Upper lobe of left lung (tissue), 6 donors: ENCODE results near the gene PAF1. TPM values are rescaled to one million over a fixed set of nuclear protein-coding genes. Genes with fewer than 3 reads are reported as not detected.
"Not testable (repeated sequence)": the region's sequence is repeated elsewhere in the genome, so short reads cannot be mapped to it uniquely, and the experiment has no call there.

Source experiments
- ATAC-seq, 2 donors: fragments of 200-7000 bp; cut with Tn5 transposase; one replicate each; pipeline ENCODE4 v1.9.1; 2022; ENCODE audit warnings: mild to moderate bottlenecking in 2 of 2, moderate library complexity in 2 of 2; ENCODE audit not compliant: low FRiP score in 2 of 2
- DNase-seq, 2 donors: peaks; one replicate each; pipeline ENCODE4 v3.0.0-alpha.2; 2019 to 2020
- H3K27ac ChIP-seq, 4 donors: fragments of 200-600 bp; sonication (generic); one replicate each; pipeline ENCODE4 v1.5.1; 2016 to 2019
- H3K27me3 ChIP-seq, 4 donors: fragments of 200-600 bp; sonication (generic); one replicate each; pipeline ENCODE4 v1.5.1; 2017 to 2019
- H3K36me3 ChIP-seq, 4 donors: fragments of 200-600 bp; sonication (generic); one replicate each; pipeline ENCODE4 v1.5.1; 2016 to 2019
- H3K4me1 ChIP-seq, 4 donors: fragments of 200-600 bp; sonication (generic); one replicate each; pipeline ENCODE4 v1.5.1; 2018 to 2019
- H3K4me3 ChIP-seq, 4 donors: fragments of 200-600 bp; sonication (generic); one replicate each; pipeline ENCODE4 v1.5.1; 2017 to 2019; ENCODE audit warnings: mild to moderate bottlenecking in 2 of 4, moderate library complexity in 1 of 4
- H3K9me3 ChIP-seq, 4 donors: fragments of 200-600 bp; sonication (generic); one replicate each; pipeline ENCODE4 v1.5.1; 2018 to 2019
- CTCF ChIP-seq, 6 experiments: fragments of 450-650 bp in 4 of 6; fragments of 200-600 bp in 2 of 6; sonication (generic) in 2 of 6; IDR thresholded peaks; one replicate each; pipeline ENCODE4 v1.5.1; 2016 to 2019; ENCODE audit warnings: antibody characterized with exemption in 6 of 6
- EP300 ChIP-seq, 4 donors: sonication (generic); formaldehyde crosslinking; IDR thresholded peaks; one replicate each; pipeline ENCODE4 v1.5.1; 2017; ENCODE audit warnings: antibody characterized with exemption in 4 of 4, control low read depth in 2 of 4
- POLR2A ChIP-seq, 4 donors: fragments of 450-650 bp; IDR thresholded peaks; one replicate each; pipeline ENCODE4 v1.5.1; 2016 to 2017; ENCODE audit warnings: antibody characterized with exemption in 4 of 4, mild to moderate bottlenecking in 2 of 4
- POLR2AphosphoS5 ChIP-seq, 2 donors: sonication (generic); formaldehyde crosslinking; IDR thresholded peaks; one replicate each; pipeline ENCODE4 v1.5.1; 2017; ENCODE audit warnings: antibody characterized with exemption in 2 of 2
- WGBS, 2 donors: methylation state at CpG; one replicate each; pipeline ENCODE4 v1.1.5; 2017 to 2018; 5-methylcytosine and 5-hydroxymethylcytosine counted together
- total RNA-seq, 6 donors: library from RNA; depleted of rRNA in 4 of 6; stranded (reverse); fragments of >200 nt in 4 of 6; gene quantifications; one replicate each; pipeline versions ENCODE4 v1.1.0 to v1.2.1, GENCODE V29; 2016 to 2021
- donor health status: DM: no; HTN: no; CAD: no; lungs with moderate emphysema.
- donor health status: DM: no; HTN: yes; CAD: no; lungs with severe emphysema.

The PAF1 gene
- total RNA-seq, 6 donors from 2014 or later = 28.6 to 48.0 (median 35.4) TPM

GRCh38 chr19:39341719-39342604 lies 48.9 kb downstream of the PAF1 start, which contains the start of gene SAMD4B:
SAMD4B (plus strand) TSS chr19:39342421; CDS start chr19:39356894, 14,473 bp downstream.
- DNase-seq = peak; percentile 99 to 100
- H3K4me1 ChIP-seq = peaks cover 26 to 54% (median 34%) of the 10 kb centered on the region in 4 donors
- WGBS, 2 donors = 0% methylated on average over 13 to 17 of the region's 105 CpGs
- peak within 1 kb of the TSS; percentile 71 to 96 (median 83) for H3K4me3 ChIP-seq
- peak; percentile 97 to 98 for ATAC-seq
- no peaks in the 10 kb centered on the region for H3K9me3 ChIP-seq
- peak within 1 kb of the TSS; percentile 85 to 94 (median 88) for H3K27ac ChIP-seq
- H3K36me3 ChIP-seq = peaks cover 0 to 2% (median 0%) of the 10 kb centered on the region in 4 donors
- TF ChIP-seq EP300 (IDR thresholded peaks at IDR 0.05) = peak in 1 of 4 donors; percentile 54
- peak; percentile 86 to 96 (median 92) for TF ChIP-seq POLR2A (IDR thresholded peaks at IDR 0.05)
- TF ChIP-seq CTCF (IDR thresholded peaks at IDR 0.05) = peak; percentile 85 to 97 (median 94)
- peak; percentile 98 for TF ChIP-seq POLR2AphosphoS5 (IDR thresholded peaks at IDR 0.05)
- H3K27me3 ChIP-seq = no peaks in the 10 kb centered on the region

- Histone ChIP-seq H3K27ac (peak overlapping the region; percentile 83 to 94 (median 86)), H3K27me3 (no peaks in the 10 kb centered on the region), H3K4me1 (peaks cover 27 to 60% (median 38%) of the 10 kb centered on the region in 4 donors), H3K4me3 (peak overlapping the region; percentile 40 to 96 (median 72)), H3K36me3 (peaks cover 0 to under 1% (median 0%) of the 10 kb centered on the region in 4 donors), H3K9me3 (no peaks in the 10 kb centered on the region)
- DNase-seq = peak in 1 of 2 donors; percentile 49
- TF ChIP-seq POLR2AphosphoS5 (IDR thresholded peaks at IDR 0.05) (no peak), CTCF (IDR thresholded peaks at IDR 0.05) (no peak), POLR2A (IDR thresholded peaks at IDR 0.05) (no peak), EP300 (IDR thresholded peaks at IDR 0.05) (no peak)
- 1 to 2% methylated on average over 17 of the region's 17 CpGs for WGBS, 2 donors
- peak in 1 of 2 donors; percentile 2 for ATAC-seq
Measured at GRCh38 chr19:39341129-39341718, 49.7 kb downstream of the PAF1 start.

- not testable (repeated sequence) for H3K9me3 ChIP-seq, H3K36me3 ChIP-seq, ATAC-seq, H3K27me3 ChIP-seq
- Histone ChIP-seq H3K27ac (peak overlapping the region; percentile 83 to 94 (median 86)), H3K4me1 (peaks cover 27 to 53% (median 34%) of the 10 kb centered on the region in 4 donors), H3K4me3 (peak overlapping the region in 1 of 4 donors; percentile 73)
- peak in 1 of 2 donors; percentile 30 for DNase-seq
- 78 to 83% methylated on average over 7 of the region's 7 CpGs for WGBS, 2 donors
Measured at GRCh38 chr19:39340156-39340555, 50.8 kb downstream of the PAF1 start.

- no peaks in the 10 kb centered on the region for H3K27me3 ChIP-seq
- H3K27ac ChIP-seq = peak overlapping the region in 1 of 4 donors; percentile 94
- H3K36me3 ChIP-seq = no peaks in the 10 kb centered on the region
- no peak for ATAC-seq
- no peak overlapping the region for H3K4me3 ChIP-seq
- no peak for TF ChIP-seq EP300 (IDR thresholded peaks at IDR 0.05)
- TF ChIP-seq CTCF (IDR thresholded peaks at IDR 0.05) = no peak
- TF ChIP-seq POLR2A (IDR thresholded peaks at IDR 0.05) = no peak
- no peak for TF ChIP-seq POLR2AphosphoS5 (IDR thresholded peaks at IDR 0.05)
- H3K4me1 ChIP-seq = peaks cover 26 to 52% (median 34%) of the 10 kb centered on the region in 4 donors
- no peak for DNase-seq
- WGBS, 2 donors = 89 to 100% methylated on average over 1 of the region's 1 CpG
- no peaks in the 10 kb centered on the region for H3K9me3 ChIP-seq
Measured at GRCh38 chr19:39339674-39340073, 51.2 kb downstream of the PAF1 start.

- no peak for DNase-seq
- ATAC-seq = no peak
- Histone ChIP-seq H3K9me3 (no peaks in the 10 kb centered on the region), H3K27me3 (no peaks in the 10 kb centered on the region), H3K27ac (peak overlapping the region; percentile 93 to 96 (median 95)), H3K4me1 (peaks cover 14 to 47% (median 29%) of the 10 kb centered on the region in 4 donors), H3K4me3 (peak overlapping the region in 2 of 4 donors; percentile 56 to 66), H3K36me3 (peaks cover 0 to 5% (median under 1%) of the 10 kb centered on the region in 4 donors)
- WGBS, 2 donors = 57 to 68% methylated on average over 3 of the region's 3 CpGs
- TF ChIP-seq CTCF (IDR thresholded peaks at IDR 0.05) (no peak), EP300 (IDR thresholded peaks at IDR 0.05) (no peak), POLR2A (IDR thresholded peaks at IDR 0.05) (no peak), POLR2AphosphoS5 (IDR thresholded peaks at IDR 0.05) (no peak)
Measured at GRCh38 chr19:39336483-39336882, 54.4 kb downstream of the PAF1 start.
